Measurements from ENCODE around the gene L2HGDH. TPM values are rescaled to one million over a fixed set of nuclear protein-coding genes. Genes with fewer than 3 reads are reported as not detected.
A peak's percentile ranks its signal among the peaks of the same experiment; 100 is the strongest.

Gene L2HGDH
- polyA plus RNA-seq, 2 of the 4 experiments (the other 2 are of a cell fraction) = 14.5 to 18.1 TPM

DNA sequence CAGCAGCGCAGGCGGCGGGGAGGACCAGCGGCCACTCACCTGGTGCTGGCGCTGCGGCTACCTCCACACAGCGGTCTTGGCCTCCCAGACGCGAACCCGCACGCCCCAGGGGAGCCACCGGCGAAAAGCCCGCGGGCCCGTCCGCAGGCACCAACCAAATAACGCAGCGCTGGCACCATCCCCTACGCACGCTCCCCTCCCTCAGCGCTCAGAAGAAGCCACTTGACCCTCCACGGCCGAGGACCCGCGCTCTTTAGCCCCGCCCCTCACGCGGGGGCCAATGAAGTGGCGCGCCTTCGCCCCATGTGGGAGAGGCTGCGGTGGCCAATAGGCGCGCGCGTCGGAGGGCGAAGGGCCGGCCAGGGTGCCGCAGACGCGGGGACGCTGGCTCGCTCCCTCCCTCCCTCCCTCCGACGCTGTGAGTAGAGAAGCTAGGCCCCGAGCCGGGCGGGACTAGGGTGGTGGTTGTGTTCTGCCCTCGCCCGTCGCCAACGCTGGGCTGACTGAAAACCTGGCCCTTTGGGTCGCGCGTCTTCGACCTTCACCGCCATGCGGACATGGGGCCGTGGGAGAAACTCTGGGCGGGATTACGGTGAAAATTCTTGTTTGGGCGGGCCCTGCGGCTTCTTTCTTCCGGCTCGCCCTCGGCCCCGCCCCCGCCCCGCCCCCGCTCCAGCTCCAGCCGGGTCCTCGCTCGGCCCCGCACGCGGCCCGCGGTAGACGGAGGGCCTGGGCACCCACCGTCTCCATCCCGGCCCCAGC, at the start of gene L2HGDH, which contains the start of gene DMAC2L (continued):
- TF ChIP-seq, protein P1, sequence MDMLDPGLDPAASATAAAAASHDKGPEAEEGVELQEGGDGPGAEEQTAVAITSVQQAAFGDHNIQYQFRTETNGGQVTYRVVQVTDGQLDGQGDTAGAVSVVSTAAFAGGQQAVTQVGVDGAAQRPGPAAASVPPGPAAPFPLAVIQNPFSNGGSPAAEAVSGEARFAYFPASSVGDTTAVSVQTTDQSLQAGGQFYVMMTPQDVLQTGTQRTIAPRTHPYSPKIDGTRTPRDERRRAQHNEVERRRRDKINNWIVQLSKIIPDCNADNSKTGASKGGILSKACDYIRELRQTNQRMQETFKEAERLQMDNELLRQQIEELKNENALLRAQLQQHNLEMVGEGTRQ (IDR thresholded peaks at IDR 0.05) = peak; percentile 87
- TF ChIP-seq, protein P2, sequence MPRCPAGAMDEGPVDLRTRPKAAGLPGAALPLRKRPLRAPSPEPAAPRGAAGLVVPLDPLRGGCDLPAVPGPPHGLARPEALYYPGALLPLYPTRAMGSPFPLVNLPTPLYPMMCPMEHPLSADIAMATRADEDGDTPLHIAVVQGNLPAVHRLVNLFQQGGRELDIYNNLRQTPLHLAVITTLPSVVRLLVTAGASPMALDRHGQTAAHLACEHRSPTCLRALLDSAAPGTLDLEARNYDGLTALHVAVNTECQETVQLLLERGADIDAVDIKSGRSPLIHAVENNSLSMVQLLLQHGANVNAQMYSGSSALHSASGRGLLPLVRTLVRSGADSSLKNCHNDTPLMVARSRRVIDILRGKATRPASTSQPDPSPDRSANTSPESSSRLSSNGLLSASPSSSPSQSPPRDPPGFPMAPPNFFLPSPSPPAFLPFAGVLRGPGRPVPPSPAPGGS (IDR thresholded peaks at IDR 0.05) = peak; percentile 84; the same call in 1 of the 3 replicates

DNA sequence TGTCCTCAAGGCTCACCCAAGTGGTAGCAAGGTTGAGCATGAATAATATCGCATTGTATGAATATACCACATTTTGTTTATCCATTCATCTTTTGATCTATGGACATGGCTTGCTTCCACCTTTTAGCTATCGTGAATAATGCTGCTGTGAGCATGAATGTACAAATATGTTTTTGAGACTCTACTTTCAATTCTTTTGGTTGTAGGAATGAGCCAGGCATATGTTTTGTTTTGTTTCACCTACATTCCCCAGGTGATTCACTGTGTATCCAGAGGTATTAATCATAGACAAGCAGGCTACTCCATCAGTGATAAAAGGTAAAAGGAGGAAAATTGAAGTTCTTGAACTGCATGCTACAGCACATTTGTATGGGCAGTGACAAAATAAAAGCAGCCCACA, 48.8 kb upstream of the L2HGDH start:
- POLR2A ChIA-PET = no interaction called here
- peaks cover 17% of the 10 kb centered on the region for H3K4me1 ChIP-seq
- DNase-seq (ENCODE audit: low read depth in 1 of 2, low spot score in 1 of 2) (no peak), FAIRE-seq (no peak), ATAC-seq (no peak)
- H3K4me3 ChIP-seq = no peak overlapping the region
- TF ChIP-seq RFX5 (IDR thresholded peaks at IDR 0.05) (no peak), JUNB (IDR thresholded peaks at IDR 0.05) (no peak), TFCP2L1 (CRISPR knock-in tag; IDR thresholded peaks at IDR 0.05) (no peak), NR3C1 (IDR thresholded peaks at IDR 0.05) (no peak), ZNF302 (CRISPR knock-in tag; IDR thresholded peaks at IDR 0.05) (no peak), NPAS2 (CRISPR knock-in tag; IDR thresholded peaks at IDR 0.05; ENCODE audit: borderline replicate concordance) (no peak), RCOR1 (IDR thresholded peaks at IDR 0.05; ENCODE audit: low read depth, low read length) (no peak), RARB (CRISPR knock-in tag; IDR thresholded peaks at IDR 0.05) (no peak), SMC3 (IDR thresholded peaks at IDR 0.05) (no peak), MAZ (IDR thresholded peaks at IDR 0.05; ENCODE audit: borderline replicate concordance, low read depth, low read length) (no peak), EP300 (IDR thresholded peaks at IDR 0.05) (no peak), HDAC2 (IDR thresholded peaks at IDR 0.05) (no peak), MYC (IDR thresholded peaks at IDR 0.05; ENCODE audit: borderline replicate concordance, low read length) (no peak), EHF (CRISPR knock-in tag; IDR thresholded peaks at IDR 0.05) (no peak), NFE2L2 (conservative IDR thresholded peaks at IDR 0.05; ENCODE audit: low read length) (no peak)
- TF ChIP-seq, protein P3, sequence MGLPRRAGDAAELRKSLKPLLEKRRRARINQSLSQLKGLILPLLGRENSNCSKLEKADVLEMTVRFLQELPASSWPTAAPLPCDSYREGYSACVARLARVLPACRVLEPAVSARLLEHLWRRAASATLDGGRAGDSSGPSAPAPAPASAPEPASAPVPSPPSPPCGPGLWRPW (IDR thresholded peaks at IDR 0.05) = no peak
- no peak overlapping the region for H3K4me2 ChIP-seq
- H3K9me3 ChIP-seq = no peaks in the 10 kb centered on the region
- CTCF ChIA-PET = no interaction called here
- no peak overlapping the region for H3K27ac ChIP-seq
- 80% methylated on average over 2 of the region's 2 CpGs for WGBS (ENCODE audit: missing lambda C conversion rate)

DNA sequence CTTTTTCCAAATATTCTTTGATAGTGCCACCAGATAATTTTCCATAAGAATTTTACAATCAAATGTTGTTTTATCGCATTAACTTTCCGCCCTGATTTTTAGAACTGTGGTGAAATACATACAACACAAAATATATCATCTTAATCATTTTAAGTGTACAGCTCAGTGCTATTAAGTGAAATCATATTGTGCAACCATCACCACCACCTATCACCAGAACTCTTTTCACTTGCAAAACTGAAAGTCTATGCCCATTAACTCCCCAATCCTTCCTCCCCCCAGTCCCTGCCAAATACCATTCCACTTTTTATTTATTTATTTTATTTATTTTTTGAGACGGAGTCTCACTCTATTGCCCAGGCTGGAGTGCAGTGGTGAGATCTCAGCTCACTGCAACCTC, 48.1 kb upstream of the L2HGDH start:
- ATAC-seq (no peak), DNase-seq (ENCODE audit: low read depth in 1 of 2, low spot score in 1 of 2) (no peak), FAIRE-seq (no peak)
- no peaks in the 10 kb centered on the region for H3K9me3 ChIP-seq
- CTCF ChIA-PET = interaction anchor here (0.6 kb wide), 1 partner anchor 40 kb away, joined by 3 read pairs; no protein-coding TSS in a partner anchor
- no peak overlapping the region for H3K4me2 ChIP-seq
- H3K4me3 ChIP-seq = no peak overlapping the region
- H3K27ac ChIP-seq = no peak overlapping the region
- 92% methylated on average over 3 of the region's 3 CpGs for WGBS (ENCODE audit: missing lambda C conversion rate)
- POLR2A ChIA-PET = interaction anchor here (0.6 kb wide), 1 partner anchor 39 kb away, joined by 7 read pairs; no protein-coding TSS in a partner anchor
- TF ChIP-seq MAZ (IDR thresholded peaks at IDR 0.05; ENCODE audit: borderline replicate concordance, low read depth, low read length) = no peak
- TF ChIP-seq GATA3 (IDR thresholded peaks at IDR 0.05; ENCODE audit: borderline replicate concordance) = no peak
- TF ChIP-seq, protein P4, sequence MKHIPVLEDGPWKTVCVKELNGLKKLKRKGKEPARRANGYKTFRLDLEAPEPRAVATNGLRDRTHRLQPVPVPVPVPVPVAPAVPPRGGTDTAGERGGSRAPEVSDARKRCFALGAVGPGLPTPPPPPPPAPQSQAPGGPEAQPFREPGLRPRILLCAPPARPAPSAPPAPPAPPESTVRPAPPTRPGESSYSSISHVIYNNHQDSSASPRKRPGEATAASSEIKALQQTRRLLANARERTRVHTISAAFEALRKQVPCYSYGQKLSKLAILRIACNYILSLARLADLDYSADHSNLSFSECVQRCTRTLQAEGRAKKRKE (CRISPR knock-in tag; IDR thresholded peaks at IDR 0.05; ENCODE audit: low read depth) = no peak
- TF ChIP-seq HDAC2 (IDR thresholded peaks at IDR 0.05) = no peak
- TF ChIP-seq KDM5A (IDR thresholded peaks at IDR 0.05) = no peak
- TF ChIP-seq, protein P5, sequence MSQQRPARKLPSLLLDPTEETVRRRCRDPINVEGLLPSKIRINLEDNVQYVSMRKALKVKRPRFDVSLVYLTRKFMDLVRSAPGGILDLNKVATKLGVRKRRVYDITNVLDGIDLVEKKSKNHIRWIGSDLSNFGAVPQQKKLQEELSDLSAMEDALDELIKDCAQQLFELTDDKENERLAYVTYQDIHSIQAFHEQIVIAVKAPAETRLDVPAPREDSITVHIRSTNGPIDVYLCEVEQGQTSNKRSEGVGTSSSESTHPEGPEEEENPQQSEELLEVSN (IDR thresholded peaks at IDR 0.05; ENCODE audit: borderline replicate concordance, low read depth) = no peak
- no peak for TF ChIP-seq POLR2AphosphoS2 (conservative IDR thresholded peaks at IDR 0.05; ENCODE audit: low read length)
- no peak for TF ChIP-seq JUN (IDR thresholded peaks at IDR 0.05)
- TF ChIP-seq CHD4 (IDR thresholded peaks at IDR 0.05; ENCODE audit: borderline replicate concordance) = no peak
- no peak for TF ChIP-seq BHLHE40 (IDR thresholded peaks at IDR 0.05; ENCODE audit: low read depth, low read length)
- TF ChIP-seq HEYL (CRISPR knock-in tag; IDR thresholded peaks at IDR 0.05) = no peak
- TF ChIP-seq ZNF302 (CRISPR knock-in tag; IDR thresholded peaks at IDR 0.05) = no peak
- TF ChIP-seq FOXS1 (CRISPR knock-in tag; IDR thresholded peaks at IDR 0.05) = no peak
- TF ChIP-seq, protein P2 (IDR thresholded peaks at IDR 0.05) = no peak
- TF ChIP-seq, protein P3 (IDR thresholded peaks at IDR 0.05) = no peak
- TF ChIP-seq EP300 (IDR thresholded peaks at IDR 0.05) = no peak
- no peak for TF ChIP-seq ZSCAN20 (CRISPR knock-in tag; IDR thresholded peaks at IDR 0.05)
- TF ChIP-seq SMC3 (IDR thresholded peaks at IDR 0.05) = no peak
- no peak for TF ChIP-seq FOSL2 (IDR thresholded peaks at IDR 0.05)
- TF ChIP-seq FOSL2 (CRISPR knock-in tag; IDR thresholded peaks at IDR 0.05) = no peak
- no peak for TF ChIP-seq RFX5 (IDR thresholded peaks at IDR 0.05)
- peaks cover 12% of the 10 kb centered on the region for H3K4me1 ChIP-seq
